SK-N-SH (cell line): ENCODE results near the gene SYNE1. TPM values are rescaled to one million over a fixed set of nuclear protein-coding genes. Genes with fewer than 3 reads are reported as not detected.

Experiments used
- CTCF ChIA-PET: fragments of 300-600, 350-600 bp; formaldehyde crosslinking; extraction: SDS; loops from one replicate; lab custom pipeline; 2021; lab: Yijun Ruan, JAX
- POLR2A ChIA-PET: fragments of 350-600 bp; sonication (Branson Sonifier 250); formaldehyde crosslinking; extraction: SDS; loops from one replicate; lab custom pipeline; 2020; ENCODE audit warnings: antibody characterized with exemption, inconsistent platforms; lab: Yijun Ruan, JAX
- DNase-seq: peaks from one replicate; pipeline ENCODE4 v3.0.0; 2012
- H2AFZ ChIP-seq: fragments of 200-600 bp; sonication (generic); 2 replicates; pipeline ENCODE4 v1.8.1; 2016; ENCODE audit warnings: antibody characterized with exemption, mild to moderate bottlenecking, low read depth
- H3F3A ChIP-seq: fragments of 200-600 bp; sonication (generic); replicated peaks from 2 replicates; pipeline ENCODE3; 2016; ENCODE audit warnings: antibody characterized with exemption, mild to moderate bottlenecking; ENCODE audit not compliant: insufficient read depth
- H3K27ac ChIP-seq, 2 experiments: fragments of 200-500 bp in 1 of 2; fragments of 200-600 bp in 1 of 2; sonication (Bioruptor generic) in 1 of 2; sonication (generic), shearing (Covaris generic) in 1 of 2; 2 replicates each; pipeline versions ENCODE4 v1.5.1 to v1.6.1; 2014 to 2016; ENCODE audit warnings: low read depth in 2 of 2, inconsistent platforms in 1 of 2, low read length in 1 of 2, mild to moderate bottlenecking in 1 of 2, mixed read lengths in 1 of 2
- H3K27me3 ChIP-seq: fragments of 200-600 bp; sonication (generic), shearing (Covaris generic); 2 replicates; pipeline ENCODE4 v1.6.1; 2016; ENCODE audit warnings: mixed run types; ENCODE audit not compliant: insufficient read depth
- H3K36me3 ChIP-seq, 2 experiments: fragments of 200-500 bp in 1 of 2; fragments of 200-600 bp in 1 of 2; sonication (Bioruptor generic) in 1 of 2; sonication (generic) in 1 of 2; replicated peaks in 1 of 2; 2 replicates each; pipeline versions ENCODE3 to v1.5.1; 2014 to 2016; ENCODE audit warnings: low read length in 1 of 2, mild to moderate bottlenecking in 1 of 2; ENCODE audit not compliant: insufficient read depth in 2 of 2, control insufficient read depth in 1 of 2
- H3K4me1 ChIP-seq, 2 experiments: fragments of 200-500 bp in 1 of 2; fragments of 200-600 bp in 1 of 2; sonication (Bioruptor generic) in 1 of 2; sonication (generic), shearing (Covaris generic) in 1 of 2; 2 replicates each; pipeline versions ENCODE4 v1.5.1 to v1.6.1; 2014 to 2016; ENCODE audit warnings: low read depth in 1 of 2, low read length in 1 of 2, mixed run types in 1 of 2; ENCODE audit not compliant: insufficient read depth in 2 of 2, control insufficient read depth in 1 of 2
- H3K4me2 ChIP-seq: fragments of 200-600 bp; sonication (generic), shearing (Covaris generic); 2 replicates; pipeline ENCODE4 v1.6.1; 2017; ENCODE audit warnings: mixed run types
- H3K4me3 ChIP-seq, 2 experiments: fragments of 200-500 bp in 1 of 2; fragments of 200-600 bp in 1 of 2; sonication (Bioruptor generic) in 1 of 2; sonication (generic), shearing (Covaris generic) in 1 of 2; 2 replicates each; pipeline versions ENCODE4 v1.5.1 to v1.8.1; 2014 to 2016; ENCODE audit warnings: low read depth in 2 of 2, inconsistent platforms in 1 of 2, low read length in 1 of 2, mild to moderate bottlenecking in 1 of 2, mixed read lengths in 1 of 2, moderate library complexity in 1 of 2
- H3K79me2 ChIP-seq: fragments of 200-600 bp; sonication (generic); 2 replicates; pipeline ENCODE4 v1.8.1; 2017; ENCODE audit warnings: mild to moderate bottlenecking; ENCODE audit not compliant: insufficient read depth
- H3K9ac ChIP-seq: fragments of 200-600 bp; sonication (generic); 2 replicates; pipeline ENCODE4 v1.6.1; 2017; ENCODE audit warnings: mixed run types
- H3K9me2 ChIP-seq: fragments of 200-600 bp; sonication (generic); 2 replicates; pipeline ENCODE4 v1.6.1; 2017; ENCODE audit warnings: mixed run types
- H3K9me3 ChIP-seq: fragments of 200-600 bp; sonication (generic); 2 replicates; pipeline ENCODE4 v1.6.1; 2017; ENCODE audit warnings: mixed run types, mild to moderate bottlenecking, moderate library complexity
- H4K20me1 ChIP-seq: fragments of 200-600 bp; sonication (generic); 2 replicates; pipeline ENCODE4 v1.6.1; 2017; ENCODE audit warnings: mild to moderate bottlenecking, mixed run types; ENCODE audit not compliant: insufficient read depth
- EP300 ChIP-seq, 2 experiments: IDR thresholded peaks; 2 replicates each; pipeline versions ENCODE4 v1.4.0 to v1.6.1; 2012; ENCODE audit warnings: borderline replicate concordance in 1 of 2, low read depth in 1 of 2, low read length in 1 of 2
- FOXM1 ChIP-seq: IDR thresholded peaks from 2 replicates; pipeline ENCODE4 v1.4.0; 2012; ENCODE audit warnings: low read depth, mild to moderate bottlenecking
- GATA2 ChIP-seq: sonication (generic); formaldehyde crosslinking; IDR thresholded peaks from 2 replicates; pipeline ENCODE4 v1.5.0; 2020; ENCODE audit warnings: mild to moderate bottlenecking, missing genetic modification reagents
- JUND ChIP-seq: IDR thresholded peaks from 2 replicates; pipeline ENCODE4 v1.4.0; 2012
- MEF2A ChIP-seq: IDR thresholded peaks from 2 replicates; pipeline ENCODE4 v1.4.0; 2012; ENCODE audit warnings: low read depth, borderline replicate concordance
- NFIC ChIP-seq: IDR thresholded peaks from 2 replicates; pipeline ENCODE4 v1.4.0; 2012; ENCODE audit warnings: borderline replicate concordance
- POLR2AphosphoS5 ChIP-seq: IDR thresholded peaks from 2 replicates; pipeline ENCODE4 v1.6.1; 2012; ENCODE audit warnings: low read depth, low read length
- RFX5 ChIP-seq: IDR thresholded peaks from 2 replicates; pipeline ENCODE4 v1.6.1; 2012; ENCODE audit warnings: mild to moderate bottlenecking, improper control_type of control experiment, low read length
- TAF1 ChIP-seq: IDR thresholded peaks from 2 replicates; pipeline ENCODE4 v1.6.1; 2012; ENCODE audit warnings: low read depth, mild to moderate bottlenecking, low read length, moderate library complexity, borderline replicate concordance
- WGBS: methylation state at CpG from one replicate; pipeline ENCODE4 v1.1.6; 2017; ENCODE audit warnings: low lambda C conversion rate; 5-methylcytosine and 5-hydroxymethylcytosine counted together
- polyA plus RNA-seq, 3 experiments: library from polyadenylated mRNA; depleted of rRNA; stranded (reverse); fragments of >200 nt; gene quantifications; 2 replicates each; pipeline ENCODE4 v1.2.3, GENCODE V29; 2012
- TF ChIP-seq, protein P1 (sequence below): IDR thresholded peaks from 2 replicates; pipeline ENCODE4 v1.6.1; 2012; ENCODE audit warnings: mild to moderate bottlenecking, low read depth, low read length, moderate library complexity
- TF ChIP-seq, protein P2 (sequence below): fragments of 150-350 bp; IDR thresholded peaks from 2 replicates; pipeline ENCODE4 v1.6.1; 2017; ENCODE audit warnings: antibody characterized with exemption, low read length, low read depth, borderline replicate concordance
- TF ChIP-seq, protein P3 (sequence below): IDR thresholded peaks from 2 replicates; pipeline ENCODE4; 2012

SYNE1 gene
- polyA plus RNA-seq, 1 of the 3 experiments (the other 2 are of a cell fraction) = 31.1 TPM

DNA sequence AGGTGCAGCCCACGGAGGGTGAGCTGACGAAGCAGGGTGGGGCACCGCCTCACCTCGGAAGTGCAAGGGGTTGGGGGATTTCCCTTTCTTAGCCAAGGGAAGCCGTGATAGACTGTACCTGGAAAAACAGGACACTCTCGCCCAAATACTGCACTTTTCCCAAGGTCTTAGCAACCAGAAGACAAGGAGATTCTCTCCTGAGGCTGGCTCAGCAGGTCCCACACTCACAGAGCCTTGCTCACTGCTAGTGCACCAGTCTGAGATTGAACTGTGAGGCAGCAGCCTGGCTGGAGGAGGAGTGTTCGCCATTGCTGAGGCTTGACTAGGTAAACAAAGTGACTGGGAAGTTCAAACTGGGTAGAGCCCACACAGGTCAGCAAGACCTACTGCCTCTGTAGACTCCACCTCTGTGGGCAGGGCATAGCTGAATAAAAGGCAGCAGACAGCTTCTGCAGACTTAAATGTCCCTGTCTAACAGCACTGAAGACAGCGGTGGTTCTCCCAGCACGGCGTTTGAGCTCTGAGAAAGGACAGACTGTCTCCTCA, 28.0 kb downstream of the SYNE1 start:
- H3K4me3 ChIP-seq = no peak overlapping the region
- H4K20me1 ChIP-seq = no peaks in the 10 kb centered on the region
- peaks cover 13% of the 10 kb centered on the region for H3F3A ChIP-seq
- H3K4me1 ChIP-seq = no peaks in the 10 kb centered on the region
- POLR2A ChIA-PET = no interaction called here
- H3K9me2 ChIP-seq = no peaks in the 10 kb centered on the region
- no peak overlapping the region for H3K4me2 ChIP-seq
- no peak overlapping the region for H2AFZ ChIP-seq
- no CpG with 5 or more reads among the region's 10 CpGs for WGBS
- no peaks in the 10 kb centered on the region for H3K27me3 ChIP-seq
- H3K9ac ChIP-seq = no peak overlapping the region
- peaks cover 44% of the 10 kb centered on the region for H3K79me2 ChIP-seq
- no peaks in the 10 kb centered on the region for H3K9me3 ChIP-seq
- H3K36me3 ChIP-seq = no peaks in the 10 kb centered on the region
- no peak for DNase-seq
- TF ChIP-seq EP300 (IDR thresholded peaks at IDR 0.05; ENCODE audit: borderline replicate concordance in 1 of 2, low read depth in 1 of 2, low read length in 1 of 2) (no peak), FOXM1 (no peak), MEF2A (no peak), GATA2 (CRISPR knock-in tag) (no peak), TAF1 (no peak), RFX5 (no peak), NFIC (no peak)
- TF ChIP-seq, protein P1, sequence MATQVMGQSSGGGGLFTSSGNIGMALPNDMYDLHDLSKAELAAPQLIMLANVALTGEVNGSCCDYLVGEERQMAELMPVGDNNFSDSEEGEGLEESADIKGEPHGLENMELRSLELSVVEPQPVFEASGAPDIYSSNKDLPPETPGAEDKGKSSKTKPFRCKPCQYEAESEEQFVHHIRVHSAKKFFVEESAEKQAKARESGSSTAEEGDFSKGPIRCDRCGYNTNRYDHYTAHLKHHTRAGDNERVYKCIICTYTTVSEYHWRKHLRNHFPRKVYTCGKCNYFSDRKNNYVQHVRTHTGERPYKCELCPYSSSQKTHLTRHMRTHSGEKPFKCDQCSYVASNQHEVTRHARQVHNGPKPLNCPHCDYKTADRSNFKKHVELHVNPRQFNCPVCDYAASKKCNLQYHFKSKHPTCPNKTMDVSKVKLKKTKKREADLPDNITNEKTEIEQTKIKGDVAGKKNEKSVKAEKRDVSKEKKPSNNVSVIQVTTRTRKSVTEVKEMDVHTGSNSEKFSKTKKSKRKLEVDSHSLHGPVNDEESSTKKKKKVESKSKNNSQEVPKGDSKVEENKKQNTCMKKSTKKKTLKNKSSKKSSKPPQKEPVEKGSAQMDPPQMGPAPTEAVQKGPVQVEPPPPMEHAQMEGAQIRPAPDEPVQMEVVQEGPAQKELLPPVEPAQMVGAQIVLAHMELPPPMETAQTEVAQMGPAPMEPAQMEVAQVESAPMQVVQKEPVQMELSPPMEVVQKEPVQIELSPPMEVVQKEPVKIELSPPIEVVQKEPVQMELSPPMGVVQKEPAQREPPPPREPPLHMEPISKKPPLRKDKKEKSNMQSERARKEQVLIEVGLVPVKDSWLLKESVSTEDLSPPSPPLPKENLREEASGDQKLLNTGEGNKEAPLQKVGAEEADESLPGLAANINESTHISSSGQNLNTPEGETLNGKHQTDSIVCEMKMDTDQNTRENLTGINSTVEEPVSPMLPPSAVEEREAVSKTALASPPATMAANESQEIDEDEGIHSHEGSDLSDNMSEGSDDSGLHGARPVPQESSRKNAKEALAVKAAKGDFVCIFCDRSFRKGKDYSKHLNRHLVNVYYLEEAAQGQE = no peak
- TF ChIP-seq, protein P2, sequence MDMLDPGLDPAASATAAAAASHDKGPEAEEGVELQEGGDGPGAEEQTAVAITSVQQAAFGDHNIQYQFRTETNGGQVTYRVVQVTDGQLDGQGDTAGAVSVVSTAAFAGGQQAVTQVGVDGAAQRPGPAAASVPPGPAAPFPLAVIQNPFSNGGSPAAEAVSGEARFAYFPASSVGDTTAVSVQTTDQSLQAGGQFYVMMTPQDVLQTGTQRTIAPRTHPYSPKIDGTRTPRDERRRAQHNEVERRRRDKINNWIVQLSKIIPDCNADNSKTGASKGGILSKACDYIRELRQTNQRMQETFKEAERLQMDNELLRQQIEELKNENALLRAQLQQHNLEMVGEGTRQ = no peak
- TF ChIP-seq, protein P3, sequence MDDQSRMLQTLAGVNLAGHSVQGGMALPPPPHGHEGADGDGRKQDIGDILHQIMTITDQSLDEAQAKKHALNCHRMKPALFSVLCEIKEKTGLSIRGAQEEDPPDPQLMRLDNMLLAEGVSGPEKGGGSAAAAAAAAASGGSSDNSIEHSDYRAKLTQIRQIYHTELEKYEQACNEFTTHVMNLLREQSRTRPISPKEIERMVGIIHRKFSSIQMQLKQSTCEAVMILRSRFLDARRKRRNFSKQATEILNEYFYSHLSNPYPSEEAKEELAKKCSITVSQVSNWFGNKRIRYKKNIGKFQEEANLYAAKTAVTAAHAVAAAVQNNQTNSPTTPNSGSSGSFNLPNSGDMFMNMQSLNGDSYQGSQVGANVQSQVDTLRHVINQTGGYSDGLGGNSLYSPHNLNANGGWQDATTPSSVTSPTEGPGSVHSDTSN = no peak
- CTCF ChIA-PET = no interaction called here
- no peak overlapping the region for H3K27ac ChIP-seq

DNA sequence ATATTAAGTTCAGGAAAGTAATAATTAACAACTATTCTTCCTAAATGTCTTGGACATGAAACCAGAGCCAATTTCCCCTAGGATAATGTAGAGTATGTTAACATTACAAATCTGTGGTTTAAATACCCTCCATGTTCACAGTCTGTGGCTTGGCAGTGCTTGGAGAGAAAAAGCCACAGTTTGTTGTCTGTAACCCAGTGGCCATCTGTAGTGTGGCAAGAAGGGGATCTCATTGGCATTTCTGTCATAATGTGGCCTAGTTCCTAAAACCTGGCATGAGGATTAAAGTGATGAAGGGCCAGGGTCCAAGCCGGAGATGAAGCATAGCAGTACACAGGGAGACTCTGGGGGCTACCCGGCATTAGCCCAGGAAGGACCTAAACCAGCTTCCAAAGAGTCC, 31.2 kb downstream of the SYNE1 start:
- DNase-seq = no peak
- H3K79me2 ChIP-seq = peaks cover 48% of the 10 kb centered on the region
- no peaks in the 10 kb centered on the region for H3K27me3 ChIP-seq
- no peak overlapping the region for H3K9ac ChIP-seq
- no peak overlapping the region for H2AFZ ChIP-seq
- ChIA-PET CTCF (interaction anchor here (1.4 to 2.6 kb wide), 2 partner anchors 10 to 11 kb away, joined by 3 to 8 read pairs; no protein-coding TSS in a partner anchor), POLR2A (no interaction called here)
- no peaks in the 10 kb centered on the region for H3K9me2 ChIP-seq
- no peak overlapping the region for H3K4me2 ChIP-seq
- H3K4me3 ChIP-seq = no peak overlapping the region
- H3K27ac ChIP-seq = peak overlapping the region in 1 of 2 experiments; percentile 67; a peak in 2 of 4 replicates
- no peaks in the 10 kb centered on the region for H3K9me3 ChIP-seq
- H4K20me1 ChIP-seq = no peaks in the 10 kb centered on the region
- H3F3A ChIP-seq = peaks cover 13% of the 10 kb centered on the region
- WGBS = 55% methylated on average over 2 of the region's 2 CpGs
- H3K36me3 ChIP-seq = no peaks in the 10 kb centered on the region
- no peak for TF ChIP-seq JUND
- TF ChIP-seq POLR2AphosphoS5 = no peak
- TF ChIP-seq EP300 (IDR thresholded peaks at IDR 0.05; ENCODE audit: borderline replicate concordance in 1 of 2, low read depth in 1 of 2, low read length in 1 of 2) = no peak
- no peaks in the 10 kb centered on the region for H3K4me1 ChIP-seq
